ENCODE results near the gene NLRP12.

GRCh38 chr19:53795019-53795418 is 29.1 kb downstream of the NLRP12 start:
- TF ChIP-seq NRF1 (conservative IDR thresholded peaks at IDR 0.05; ENCODE audit: low read depth, low read length): no peak
- no peak for TF ChIP-seq ATF3 (IDR thresholded peaks at IDR 0.05; ENCODE audit: borderline replicate concordance, extremely low read depth, low read depth, low read length)
- TF ChIP-seq POLR2A (IDR thresholded peaks at IDR 0.05; ENCODE audit: low read depth, low read length): no peak
- TF ChIP-seq CTCF (IDR thresholded peaks at IDR 0.05 in 2 of 3, conservative IDR thresholded peaks at IDR 0.05 in 1 of 3; ENCODE audit: control insufficient read depth in 2 of 3, extremely low read depth in 1 of 3, insufficient read depth in 1 of 3, low read depth in 3 of 3, low read length in 3 of 3): no peak
- TF ChIP-seq BRCA1 (IDR thresholded peaks at IDR 0.05; ENCODE audit: low read depth, low read length): no peak
- TF ChIP-seq HDGF (IDR thresholded peaks at IDR 0.05): no peak
- no peak for TF ChIP-seq DPF2 (IDR thresholded peaks at IDR 0.05)
- TF ChIP-seq CREB1 (IDR thresholded peaks at IDR 0.05; ENCODE audit: low read depth): no peak
- TF ChIP-seq POLR2AphosphoS5 (IDR thresholded peaks at IDR 0.05; ENCODE audit: low read length): no peak

All from GM12878 (cell line).